Measurements from ENCODE around the gene ZNF304.
A peak's percentile ranks its signal among the peaks of the same experiment; 100 is the strongest.

ZNF304 gene

DNA sequence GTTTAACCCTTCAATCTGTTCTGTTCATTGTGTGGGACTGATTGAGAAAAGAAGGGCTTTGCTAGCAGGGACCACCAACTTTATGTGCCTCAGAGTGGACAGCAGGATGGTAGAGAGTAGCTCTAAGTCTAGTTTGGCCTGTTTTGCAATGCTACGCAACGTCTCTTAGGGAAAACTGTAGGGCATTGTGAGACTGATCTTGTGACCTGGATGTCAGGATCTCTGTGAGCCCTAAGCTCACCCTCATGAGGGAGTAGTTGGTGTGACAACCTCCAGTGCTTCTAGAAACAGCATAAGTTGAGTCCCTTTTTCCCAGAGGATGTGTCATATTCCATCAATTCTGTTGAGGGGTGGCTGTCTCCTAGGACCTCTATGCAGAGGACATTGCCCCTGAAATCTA is 40.3 kb upstream of the ZNF304 start:
- no peak for TF ChIP-seq LEF1 (IDR thresholded peaks at IDR 0.05; ENCODE audit: borderline replicate concordance)
- no peak for TF ChIP-seq HDGF (IDR thresholded peaks at IDR 0.05; ENCODE audit: borderline replicate concordance)
- no peak for TF ChIP-seq ELF4 (IDR thresholded peaks at IDR 0.05)
- TF ChIP-seq, protein P1, sequence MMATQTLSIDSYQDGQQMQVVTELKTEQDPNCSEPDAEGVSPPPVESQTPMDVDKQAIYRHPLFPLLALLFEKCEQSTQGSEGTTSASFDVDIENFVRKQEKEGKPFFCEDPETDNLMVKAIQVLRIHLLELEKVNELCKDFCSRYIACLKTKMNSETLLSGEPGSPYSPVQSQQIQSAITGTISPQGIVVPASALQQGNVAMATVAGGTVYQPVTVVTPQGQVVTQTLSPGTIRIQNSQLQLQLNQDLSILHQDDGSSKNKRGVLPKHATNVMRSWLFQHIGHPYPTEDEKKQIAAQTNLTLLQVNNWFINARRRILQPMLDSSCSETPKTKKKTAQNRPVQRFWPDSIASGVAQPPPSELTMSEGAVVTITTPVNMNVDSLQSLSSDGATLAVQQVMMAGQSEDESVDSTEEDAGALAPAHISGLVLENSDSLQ (IDR thresholded peaks at IDR 0.05): no peak
- TF ChIP-seq NFRKB (IDR thresholded peaks at IDR 0.05): no peak
- no peak for TF ChIP-seq SUZ12 (IDR thresholded peaks at IDR 0.05)
- TF ChIP-seq FOXA1 (IDR thresholded peaks at IDR 0.05): no peak
- TF ChIP-seq CTBP1 (IDR thresholded peaks at IDR 0.05; ENCODE audit: borderline replicate concordance): no peak
- TF ChIP-seq L3MBTL2 (conservative IDR thresholded peaks at IDR 0.05): no peak
- TF ChIP-seq FOXM1 (IDR thresholded peaks at IDR 0.05; ENCODE audit: borderline replicate concordance): no peak
- no peak for TF ChIP-seq TARDBP (IDR thresholded peaks at IDR 0.05)
- no peak for TF ChIP-seq SP1 (IDR thresholded peaks at IDR 0.05)
- no peak for TF ChIP-seq BHLHE40 (IDR thresholded peaks at IDR 0.05; ENCODE audit: borderline replicate concordance)
- no peak for TF ChIP-seq FOXK2 (IDR thresholded peaks at IDR 0.05)
- no peak for TF ChIP-seq ZNF384 (IDR thresholded peaks at IDR 0.05)
- TF ChIP-seq ARNT (IDR thresholded peaks at IDR 0.05): no peak
- ChIA-PET POLR2A (no interaction called here), CTCF (no interaction called here)
- no peak for DNase-seq (ENCODE audit: extremely low spot score)

DNA sequence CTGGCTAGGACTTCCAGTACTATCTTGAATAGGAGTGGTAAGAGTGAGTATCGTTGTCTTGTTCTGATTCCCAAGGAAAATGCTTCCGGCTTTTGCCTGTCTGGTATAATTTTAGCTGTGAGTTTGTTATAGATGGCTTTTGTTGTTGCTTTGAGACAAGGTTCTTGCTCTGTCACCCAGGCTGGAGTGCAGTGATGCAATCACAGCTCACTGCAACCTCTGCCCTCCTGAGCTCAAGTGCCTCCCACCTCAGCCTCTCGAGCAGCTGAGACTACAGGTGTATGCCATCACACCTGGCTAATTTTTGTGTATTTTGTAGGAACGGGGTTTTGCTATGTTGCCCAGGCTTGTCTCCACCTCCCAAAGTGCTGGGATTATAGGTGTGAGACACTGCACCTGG is 36.9 kb upstream of the ZNF304 start:
- CTCF ChIA-PET: no interaction called here
- POLR2A ChIA-PET: no interaction called here
- TF ChIP-seq NFRKB (IDR thresholded peaks at IDR 0.05): no peak
- TF ChIP-seq SP1 (IDR thresholded peaks at IDR 0.05): no peak
- no peak for TF ChIP-seq LEF1 (IDR thresholded peaks at IDR 0.05; ENCODE audit: borderline replicate concordance)
- TF ChIP-seq FOXM1 (IDR thresholded peaks at IDR 0.05; ENCODE audit: borderline replicate concordance): no peak
- TF ChIP-seq CTBP1 (IDR thresholded peaks at IDR 0.05; ENCODE audit: borderline replicate concordance): no peak
- no peak for TF ChIP-seq SUZ12 (IDR thresholded peaks at IDR 0.05)
- no peak for TF ChIP-seq ARNT (IDR thresholded peaks at IDR 0.05)
- TF ChIP-seq HDGF (IDR thresholded peaks at IDR 0.05; ENCODE audit: borderline replicate concordance): no peak
- TF ChIP-seq FOXA1 (IDR thresholded peaks at IDR 0.05): no peak
- TF ChIP-seq ELF4 (IDR thresholded peaks at IDR 0.05): no peak
- DNase-seq (ENCODE audit: extremely low spot score): no peak

DNA sequence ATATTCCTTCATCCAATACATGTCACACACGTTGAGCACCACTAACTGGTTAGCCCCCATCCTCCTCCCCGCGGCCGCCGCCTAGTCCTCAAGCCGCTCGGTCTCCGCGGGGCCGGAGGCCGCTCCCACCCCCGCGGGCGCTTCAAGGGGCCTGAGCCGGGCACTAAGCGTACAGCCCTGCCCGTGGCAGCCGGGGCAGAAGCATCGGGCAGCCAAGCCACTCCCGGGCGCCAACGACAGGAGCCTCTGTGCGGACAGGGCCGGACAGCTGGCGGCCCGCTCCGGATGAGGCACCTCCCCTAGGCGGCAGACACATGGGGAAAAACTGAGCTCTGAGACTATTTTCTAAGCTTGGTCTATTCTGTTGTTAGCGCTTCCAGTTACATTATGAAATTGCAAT is 33.6 kb upstream of the ZNF304 start:
- no peak for DNase-seq (ENCODE audit: extremely low spot score)
- TF ChIP-seq FOXA1 (IDR thresholded peaks at IDR 0.05): no peak
- CTCF ChIA-PET: no interaction called here
- POLR2A ChIA-PET: no interaction called here

DNA sequence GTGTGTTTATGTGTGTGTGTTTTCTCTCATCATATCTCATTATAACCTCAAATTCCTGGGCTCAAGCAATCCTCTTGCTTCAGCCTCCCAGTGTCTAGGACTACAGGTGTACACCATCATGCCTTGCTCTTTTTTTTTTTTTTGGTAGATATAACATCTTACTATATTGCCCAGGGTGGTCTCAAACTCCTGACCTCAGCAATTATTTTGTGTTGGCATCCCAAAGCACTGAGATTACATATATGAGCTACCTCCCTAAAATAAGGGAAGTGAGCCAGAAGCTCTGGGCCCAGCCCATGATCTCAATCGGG is 31.2 kb upstream of the ZNF304 start:
- DNase-seq (ENCODE audit: extremely low spot score): no peak
- TF ChIP-seq ELF4 (IDR thresholded peaks at IDR 0.05): no peak
- no peak for TF ChIP-seq TARDBP (IDR thresholded peaks at IDR 0.05)
- TF ChIP-seq L3MBTL2 (conservative IDR thresholded peaks at IDR 0.05): no peak
- TF ChIP-seq FOXK2 (IDR thresholded peaks at IDR 0.05): no peak
- TF ChIP-seq LEF1 (IDR thresholded peaks at IDR 0.05; ENCODE audit: borderline replicate concordance): no peak
- TF ChIP-seq NFRKB (IDR thresholded peaks at IDR 0.05): no peak
- TF ChIP-seq CTBP1 (IDR thresholded peaks at IDR 0.05; ENCODE audit: borderline replicate concordance): no peak
- TF ChIP-seq BHLHE40 (IDR thresholded peaks at IDR 0.05; ENCODE audit: borderline replicate concordance): no peak
- no peak for TF ChIP-seq FOXM1 (IDR thresholded peaks at IDR 0.05; ENCODE audit: borderline replicate concordance)
- TF ChIP-seq, protein P1 (IDR thresholded peaks at IDR 0.05): no peak
- ChIA-PET POLR2A (interaction anchor here (1.1 kb wide), 1 partner anchor 31 kb away, joined by 3 read pairs; the partner anchor contains the start of gene ZNF304), CTCF (no interaction called here)

DNA sequence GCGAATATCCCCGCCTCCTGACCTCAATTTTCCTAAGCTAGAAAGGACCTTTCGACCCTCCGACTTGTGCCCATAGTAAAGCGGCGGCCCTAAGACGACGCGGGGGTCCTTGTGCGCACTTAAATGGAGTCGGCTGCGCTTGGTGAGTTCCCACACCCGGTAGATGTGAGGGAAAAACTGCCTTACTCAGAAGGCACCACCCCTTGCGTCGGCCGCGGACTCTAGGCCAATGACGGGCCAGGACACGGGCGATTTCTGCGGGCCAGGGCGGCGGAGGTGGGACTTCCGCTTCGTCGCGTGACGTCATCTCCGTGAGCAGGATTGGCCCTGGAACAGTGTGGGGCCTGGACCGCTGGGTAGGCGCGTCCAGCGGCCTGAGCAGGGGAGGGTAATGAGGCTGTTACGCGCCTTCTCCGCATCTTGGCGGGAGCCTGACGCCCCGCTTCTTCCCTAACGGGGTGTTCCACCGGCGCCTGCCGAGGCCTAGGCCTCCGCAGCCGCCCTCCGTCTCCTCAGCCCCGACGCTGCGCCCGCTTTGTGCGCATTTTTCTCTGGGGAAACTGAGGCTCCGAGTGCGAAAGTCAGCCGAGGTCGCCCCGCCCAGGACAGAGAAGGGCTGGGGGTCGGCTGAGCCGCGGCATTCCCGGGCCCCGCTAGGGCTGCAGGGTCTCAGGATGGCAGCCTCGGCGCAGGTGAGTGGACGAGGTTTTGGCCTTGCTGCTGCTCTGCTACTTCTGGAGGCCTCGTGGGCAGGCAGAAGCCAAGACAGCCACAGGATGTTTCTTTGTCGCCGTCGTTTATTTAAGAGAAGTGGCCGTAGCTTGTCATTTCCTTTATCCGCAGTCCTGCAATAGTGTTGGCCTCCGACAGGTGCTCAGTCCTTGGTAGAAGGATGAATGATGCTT is 30.6 kb upstream of the ZNF304 start, which contains the start of gene ZNF543:
TSS of gene ZNF543 (plus strand) at position 293 of the 905 bp plus-strand sequence. CDS start at position 675, 382 bp downstream.
- TF ChIP-seq HDGF (IDR thresholded peaks at IDR 0.05; ENCODE audit: borderline replicate concordance) (no peak), L3MBTL2 (conservative IDR thresholded peaks at IDR 0.05) (peak; percentile 48)
- POLR2A ChIA-PET: interaction anchor here (1.1 kb wide), 1 partner anchor 30 kb away, joined by 3 read pairs; the partner anchor contains the start of gene ZNF304
- CTCF ChIA-PET: no interaction called here

DNA sequence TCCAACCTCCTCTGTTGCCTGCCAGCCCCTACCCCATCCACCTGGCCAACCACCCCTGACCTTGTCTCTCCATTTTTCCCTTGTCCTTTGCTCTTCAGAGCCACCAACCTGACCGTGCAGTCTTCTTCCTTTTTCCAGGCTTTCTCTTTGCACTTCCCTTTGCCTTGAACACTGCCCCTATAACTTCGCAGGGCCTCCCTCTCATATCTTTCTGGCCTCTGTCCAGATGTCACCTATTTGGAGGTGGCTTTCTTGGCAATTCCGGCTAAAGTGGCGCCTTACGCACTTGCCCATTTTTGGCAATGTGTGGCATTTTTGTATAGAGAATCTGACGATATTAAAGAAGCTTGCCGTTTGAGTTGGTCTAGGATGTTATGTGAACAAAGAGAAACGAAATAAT is 30.0 kb upstream of the ZNF304 start:
- DNase-seq (ENCODE audit: extremely low spot score): no peak
- ChIA-PET CTCF (no interaction called here), POLR2A (interaction anchor here (1.2 kb wide), 1 partner anchor 14 kb away, joined by 4 read pairs; no protein-coding TSS in a partner anchor)
- TF ChIP-seq ARNT (IDR thresholded peaks at IDR 0.05) (no peak), FOXA1 (IDR thresholded peaks at IDR 0.05) (no peak), HDGF (IDR thresholded peaks at IDR 0.05; ENCODE audit: borderline replicate concordance) (no peak), CTBP1 (IDR thresholded peaks at IDR 0.05; ENCODE audit: borderline replicate concordance) (no peak)

More for the DNA sequence above, 30.6 kb upstream of the ZNF304 start, which contains the start of gene ZNF543:
- DNase-seq (ENCODE audit: extremely low spot score): peak; percentile 95

DNA sequence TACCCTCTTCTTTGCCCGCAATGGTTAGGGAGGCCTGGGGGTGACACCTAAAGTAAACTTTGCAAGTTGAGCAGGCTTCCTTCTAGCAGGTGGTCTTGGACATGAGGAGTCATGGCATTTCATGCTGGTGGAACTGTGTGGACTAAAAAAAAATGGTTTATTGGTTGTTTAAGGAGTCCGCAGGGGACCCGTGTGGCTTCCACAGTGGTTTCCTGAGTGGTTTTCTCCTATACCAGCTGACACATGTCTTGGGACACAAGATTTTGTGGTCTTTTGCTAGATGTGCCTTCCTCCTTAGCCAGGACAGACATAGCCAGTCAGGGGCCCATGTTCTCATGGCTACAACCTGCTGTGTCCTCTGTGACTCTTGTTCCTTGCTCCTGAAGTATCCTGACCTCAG is 29.3 kb upstream of the ZNF304 start:
- no peak for DNase-seq (ENCODE audit: extremely low spot score)
- POLR2A ChIA-PET: interaction anchor here (1.2 kb wide), 1 partner anchor 13 kb away, joined by 4 read pairs; no protein-coding TSS in a partner anchor
- CTCF ChIA-PET: no interaction called here
- TF ChIP-seq BHLHE40 (IDR thresholded peaks at IDR 0.05; ENCODE audit: borderline replicate concordance): no peak
- no peak for TF ChIP-seq SP1 (IDR thresholded peaks at IDR 0.05)
- TF ChIP-seq HDGF (IDR thresholded peaks at IDR 0.05; ENCODE audit: borderline replicate concordance): no peak
- no peak for TF ChIP-seq FOXK2 (IDR thresholded peaks at IDR 0.05)
- TF ChIP-seq, protein P1 (IDR thresholded peaks at IDR 0.05): no peak
- TF ChIP-seq NFRKB (IDR thresholded peaks at IDR 0.05): no peak
- TF ChIP-seq CTBP1 (IDR thresholded peaks at IDR 0.05; ENCODE audit: borderline replicate concordance): no peak
- TF ChIP-seq FOXA1 (IDR thresholded peaks at IDR 0.05): no peak
- no peak for TF ChIP-seq LEF1 (IDR thresholded peaks at IDR 0.05; ENCODE audit: borderline replicate concordance)
- no peak for TF ChIP-seq ELF4 (IDR thresholded peaks at IDR 0.05)

Measured in HEK293T (cell line).